ENCODE data around the gene SELENOI.

Gene SELENOI

DNA sequence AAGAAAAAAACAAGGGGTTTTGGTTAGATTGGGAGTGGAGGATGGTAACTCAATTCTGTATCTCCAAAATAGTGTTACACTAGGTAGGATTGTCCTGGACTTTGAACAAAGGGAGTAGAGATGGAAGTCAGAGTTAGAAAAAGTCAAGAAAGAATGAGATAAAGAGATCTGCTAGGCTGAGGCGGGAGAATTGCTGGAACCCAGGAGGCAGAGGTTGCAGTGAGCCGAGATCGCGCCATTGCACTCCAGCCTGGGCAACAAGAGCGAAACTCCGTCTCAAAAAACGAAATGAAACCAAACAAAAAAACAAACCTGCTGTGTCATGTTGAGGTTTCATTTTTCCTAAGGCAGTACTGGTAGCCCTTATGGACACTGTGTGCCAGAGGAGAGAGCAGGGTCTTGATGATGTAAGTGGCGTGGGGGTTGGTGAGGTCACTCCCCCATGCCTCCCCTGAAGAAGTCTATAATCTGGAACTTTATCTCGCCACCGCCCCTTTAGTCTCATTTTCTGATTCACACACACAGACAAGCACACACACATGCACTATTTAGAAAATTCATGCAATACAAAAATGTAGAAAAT, 66.2 kb downstream of the SELENOI start:
- no peak for DNase-seq (ENCODE audit: low read depth)

DNA sequence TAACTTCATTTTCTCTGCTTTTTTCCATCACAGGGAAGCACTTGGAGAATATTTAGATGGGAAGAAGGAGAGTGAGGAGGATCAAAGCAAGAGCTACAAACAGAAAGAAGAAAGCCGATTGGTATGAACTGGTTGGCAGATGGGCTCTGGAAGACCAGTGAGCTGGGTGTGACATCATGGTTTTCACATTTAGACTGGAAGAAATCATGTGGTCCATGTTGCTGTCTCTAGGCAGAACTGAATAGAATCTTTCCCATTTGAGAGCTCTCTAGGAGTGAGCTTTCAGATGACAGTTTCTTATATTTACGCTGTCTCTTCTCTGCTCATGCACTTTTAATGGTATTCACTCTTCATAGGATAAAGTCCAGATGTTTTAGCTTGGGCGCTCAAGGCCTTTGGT, 68.4 kb downstream of the SELENOI start:
- no peak for DNase-seq (ENCODE audit: low read depth)

DNA sequence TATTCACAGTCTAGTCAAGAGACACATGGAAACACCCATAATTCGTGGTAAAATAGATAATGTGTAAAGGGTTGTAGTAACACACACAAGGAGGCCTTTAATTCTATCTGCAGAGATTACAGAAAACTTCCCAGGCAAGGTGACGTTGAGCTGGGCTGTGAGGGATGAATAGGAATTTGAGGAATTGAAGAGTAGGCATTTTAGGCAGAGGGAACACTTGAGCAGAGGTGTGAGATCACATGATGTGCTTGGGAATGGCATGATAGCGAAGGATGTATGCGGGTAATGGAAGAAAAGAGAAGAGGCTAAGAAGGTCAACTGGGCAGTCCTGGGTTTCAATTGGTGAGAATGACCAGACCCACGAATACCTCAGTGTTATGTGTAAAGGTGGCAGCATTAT, 76.0 kb downstream of the SELENOI start:
- no peak for DNase-seq (ENCODE audit: low read depth)

DNA sequence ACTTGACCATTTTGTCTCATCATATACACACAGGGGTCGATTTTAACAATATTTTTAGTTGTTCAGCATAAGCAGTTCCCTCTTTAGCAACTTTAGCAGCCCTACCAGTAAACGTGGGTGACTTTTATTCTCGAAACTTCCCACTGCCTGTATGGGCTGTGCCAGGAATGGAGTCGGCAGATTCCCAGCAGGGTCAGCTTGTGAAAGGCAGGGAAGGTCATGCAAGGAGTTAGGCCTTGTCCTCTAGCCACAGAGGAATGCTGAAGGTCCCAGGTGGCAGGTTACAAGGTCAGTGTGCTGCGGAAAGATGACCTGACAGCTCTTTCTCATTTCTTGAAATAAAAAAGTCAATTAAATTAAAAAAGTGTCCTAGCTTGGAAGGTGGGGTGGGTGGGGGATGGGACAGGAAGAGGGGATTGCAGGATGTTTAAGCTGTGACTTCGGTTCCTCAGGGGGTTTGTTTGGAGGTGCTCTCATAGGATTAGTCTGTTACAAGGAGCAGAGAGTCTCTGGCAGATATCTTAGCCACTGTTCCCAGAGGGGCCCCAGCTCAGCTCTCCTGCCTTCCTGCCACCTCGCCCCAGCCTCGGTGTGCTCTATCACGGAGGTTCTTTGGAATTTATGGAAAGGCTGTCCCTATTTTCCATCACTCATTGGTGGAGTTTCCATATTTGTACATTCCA, 77.1 kb downstream of the SELENOI start:
- DNase-seq (ENCODE audit: low read depth): no peak

DNA sequence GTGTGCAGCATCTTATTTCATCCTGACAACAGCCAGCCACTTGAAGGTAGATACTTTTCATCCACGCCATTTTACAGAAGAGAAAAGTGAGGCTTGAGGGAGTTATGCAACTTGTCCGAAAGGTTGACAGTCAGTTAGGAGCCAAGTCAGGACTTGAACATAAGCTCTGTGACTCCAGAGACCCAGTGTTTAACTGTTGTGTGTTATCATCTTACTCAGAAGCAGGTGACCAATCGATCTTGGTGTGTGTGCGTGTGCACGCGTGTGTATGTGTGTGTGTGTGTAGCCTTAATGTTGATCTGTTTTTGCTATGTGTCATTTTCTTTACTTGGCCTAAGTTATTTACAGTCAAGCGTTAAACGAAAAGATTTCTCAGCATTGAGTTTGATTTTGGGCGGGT, 77.8 kb downstream of the SELENOI start:
- DNase-seq (ENCODE audit: low read depth): no peak

DNA sequence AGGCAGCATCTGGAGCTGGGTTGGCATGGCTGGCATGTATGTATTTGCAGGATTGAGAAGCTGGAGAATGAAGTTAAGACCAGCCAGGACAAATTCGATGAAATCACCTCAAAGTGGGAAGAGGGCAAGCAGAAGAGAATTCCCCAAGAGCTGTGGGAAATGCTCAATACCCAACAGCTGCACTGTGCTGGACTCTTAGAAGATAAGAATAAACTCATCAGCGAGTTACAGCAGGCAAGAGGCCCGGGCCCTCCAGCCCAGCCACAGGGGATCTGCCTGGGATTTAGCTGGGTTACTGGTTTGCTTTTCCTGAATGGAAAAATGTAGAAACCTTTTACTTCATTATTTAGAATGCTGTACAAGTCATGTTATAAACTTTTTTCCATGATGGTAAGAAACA, 78.3 kb downstream of the SELENOI start:
- DNase-seq (ENCODE audit: low read depth): no peak

DNA sequence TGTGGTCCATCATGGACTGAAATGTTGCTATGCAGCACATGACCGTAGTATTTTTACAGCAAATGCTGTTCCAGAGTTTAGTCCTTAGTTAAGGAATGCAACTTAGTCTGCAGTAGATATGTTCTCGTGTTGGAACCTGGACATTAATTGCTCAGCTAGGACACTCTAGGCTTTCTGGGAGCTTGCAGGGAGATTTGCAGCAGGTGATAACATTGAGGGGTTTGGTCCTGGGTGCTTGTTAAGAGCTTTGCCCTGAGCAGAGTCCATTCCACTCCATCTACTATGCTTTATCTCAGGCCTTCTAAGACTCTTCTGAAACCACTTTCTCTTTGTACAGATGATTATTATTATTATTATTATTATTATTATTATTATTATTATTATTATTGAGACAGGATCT, 82.9 kb downstream of the SELENOI start:
- DNase-seq (ENCODE audit: low read depth): no peak

DNA sequence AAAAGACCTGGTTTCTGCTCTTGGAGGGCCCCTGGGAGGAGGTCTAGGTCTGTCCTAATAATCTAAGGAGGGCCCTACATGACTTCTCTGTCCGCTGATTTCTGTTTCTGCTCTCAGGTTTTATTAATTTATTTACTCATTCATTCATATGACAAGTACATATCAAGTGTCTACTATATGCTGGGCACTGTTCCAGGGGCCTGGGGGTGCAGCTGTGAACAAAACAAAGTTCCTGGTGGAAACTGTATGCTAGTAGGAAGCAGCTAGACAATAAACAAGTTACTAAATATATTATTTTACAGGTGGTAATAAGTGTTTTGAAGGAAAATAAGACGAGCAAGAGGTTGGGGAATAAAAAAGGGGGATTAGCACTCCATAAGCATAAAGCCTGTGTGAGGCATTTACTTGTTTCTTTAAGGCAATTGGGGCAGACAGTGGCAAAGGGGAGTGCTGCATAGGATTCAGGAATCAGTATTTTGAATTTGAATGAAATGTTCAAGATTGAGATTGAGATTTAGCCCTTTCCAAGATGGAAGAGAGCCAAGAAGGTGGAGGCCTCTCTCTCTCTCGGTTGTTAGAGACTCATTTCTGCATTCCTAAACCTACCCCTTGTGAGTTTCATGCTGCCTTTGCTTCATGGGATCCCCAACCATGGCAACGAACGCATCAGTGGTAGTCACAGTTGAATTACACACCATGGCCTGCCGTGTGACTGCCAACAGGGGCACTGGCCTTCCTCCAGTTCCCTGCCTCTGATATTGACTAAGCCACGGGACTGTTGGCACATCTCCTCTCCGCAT, 84.0 kb downstream of the SELENOI start:
- DNase-seq (ENCODE audit: low read depth): no peak

DNA sequence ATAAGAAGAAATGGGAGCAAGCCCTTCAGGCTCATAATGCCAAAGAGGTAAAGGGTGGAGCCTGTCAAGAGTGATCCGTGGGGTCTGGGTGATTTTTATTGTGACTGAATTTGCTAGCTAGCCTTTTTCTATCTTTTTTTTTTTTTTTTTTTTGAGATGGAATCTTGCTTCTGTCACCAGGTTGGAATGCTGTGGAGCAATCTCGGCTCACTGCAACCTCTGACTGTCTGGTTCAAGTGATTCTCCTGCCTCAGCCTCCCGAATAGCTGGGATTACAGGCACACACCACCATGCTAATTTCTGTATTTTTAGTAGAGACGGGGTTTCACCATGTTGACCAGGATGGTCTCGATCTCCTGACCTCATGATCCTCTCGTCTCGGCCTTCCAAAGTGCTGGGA, 84.9 kb downstream of the SELENOI start:
- DNase-seq (ENCODE audit: low read depth): no peak

DNA sequence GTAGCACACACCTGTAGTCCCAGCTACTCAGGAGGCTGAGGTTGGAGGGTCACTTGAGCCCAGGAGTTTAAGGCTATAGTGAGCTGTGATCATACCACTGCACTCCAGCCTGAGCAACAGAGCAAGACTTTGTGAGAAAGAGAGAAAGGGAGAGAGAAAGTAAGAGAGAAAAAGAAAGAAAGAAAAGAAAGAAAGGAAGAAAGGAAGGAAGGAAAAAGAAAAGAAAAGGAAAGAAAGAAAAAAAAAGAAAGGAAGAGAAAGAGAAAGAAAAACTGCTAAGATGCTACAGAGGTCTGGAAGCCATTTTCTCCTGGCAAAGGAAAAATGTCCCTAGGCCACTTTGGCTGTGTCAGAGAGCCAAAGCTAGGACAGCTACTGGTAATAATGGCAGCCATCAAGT, 86.4 kb downstream of the SELENOI start:
- no peak for DNase-seq (ENCODE audit: low read depth)

DNA sequence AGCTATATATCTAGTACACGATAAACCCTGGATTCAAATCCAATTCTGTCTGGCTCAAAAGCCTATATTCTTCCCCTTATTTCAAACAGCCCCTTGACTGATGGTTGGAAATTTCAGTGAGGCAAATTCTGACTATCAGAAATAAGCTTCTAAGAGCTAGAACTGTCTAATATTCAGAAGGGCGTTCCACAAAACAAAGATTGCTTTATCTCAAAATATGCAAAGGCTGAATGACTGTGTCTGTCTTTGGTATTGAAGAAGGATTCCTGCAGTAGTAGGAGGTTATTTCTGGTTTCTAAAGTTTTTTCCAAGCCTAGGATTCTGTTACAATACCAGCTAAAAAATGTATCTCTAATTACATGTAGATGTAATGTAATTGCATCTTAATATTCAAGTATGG, 86.9 kb downstream of the SELENOI start:
- DNase-seq (ENCODE audit: low read depth): no peak

DNA sequence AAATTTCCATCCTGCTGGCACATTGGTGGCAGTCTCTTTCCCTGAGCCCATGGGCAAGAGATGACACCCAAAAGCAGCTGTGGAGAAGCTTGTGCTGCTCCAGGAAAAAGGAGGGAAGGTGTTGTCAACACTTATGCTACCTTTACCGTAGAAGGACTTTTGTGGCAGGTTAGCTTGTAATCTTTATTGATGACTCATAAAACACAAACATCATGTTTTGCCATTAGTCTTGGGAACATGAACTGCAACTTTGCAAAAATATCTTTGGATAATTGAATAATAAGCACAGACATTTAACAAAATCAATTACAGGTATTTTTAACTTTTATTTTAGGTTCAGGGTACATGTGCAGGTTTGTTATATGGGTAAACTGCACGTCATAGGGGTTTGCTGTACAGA, 89.2 kb downstream of the SELENOI start:
- no peak for DNase-seq (ENCODE audit: low read depth)

DNA sequence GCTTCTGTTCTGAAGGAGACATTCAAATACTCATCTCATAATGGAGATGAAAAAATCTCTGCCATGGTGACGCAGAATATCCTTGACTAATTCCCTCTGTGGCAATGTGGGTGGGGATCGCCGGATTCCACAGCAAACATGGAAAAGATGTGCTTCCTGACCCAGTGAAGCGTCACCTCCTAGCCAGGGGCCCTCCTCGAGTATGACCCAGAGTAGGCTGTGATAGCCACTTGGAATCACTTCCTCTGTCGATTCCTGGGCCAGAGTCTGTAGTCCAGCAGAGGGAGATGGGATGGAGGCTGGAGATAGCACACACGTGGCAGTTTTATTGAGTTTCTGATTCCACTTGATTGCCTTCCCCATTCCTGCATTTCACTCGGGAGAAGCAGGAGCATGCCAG, 92.6 kb downstream of the SELENOI start:
- DNase-seq (ENCODE audit: low read depth): no peak

DNA sequence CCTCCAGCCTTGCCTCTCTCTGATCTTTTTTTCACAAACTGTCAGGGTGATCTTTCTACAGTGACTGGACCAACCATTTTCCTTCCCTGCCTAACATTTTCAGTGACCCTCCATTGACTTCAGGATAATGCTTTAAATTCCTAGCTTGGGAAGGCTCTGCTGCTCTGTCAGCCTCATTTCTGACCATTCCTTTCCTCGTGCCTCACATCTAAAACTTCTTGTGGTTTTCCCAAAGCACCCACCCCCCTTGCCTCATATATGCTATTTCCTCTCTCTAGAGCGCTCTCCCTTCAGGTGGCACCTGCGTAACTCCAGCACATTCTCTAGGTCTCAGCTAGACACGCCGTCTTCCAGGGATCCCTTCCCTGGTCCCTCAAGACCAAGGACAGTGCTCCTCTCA, 93.0 kb downstream of the SELENOI start:
- no peak for DNase-seq (ENCODE audit: low read depth)

DNA sequence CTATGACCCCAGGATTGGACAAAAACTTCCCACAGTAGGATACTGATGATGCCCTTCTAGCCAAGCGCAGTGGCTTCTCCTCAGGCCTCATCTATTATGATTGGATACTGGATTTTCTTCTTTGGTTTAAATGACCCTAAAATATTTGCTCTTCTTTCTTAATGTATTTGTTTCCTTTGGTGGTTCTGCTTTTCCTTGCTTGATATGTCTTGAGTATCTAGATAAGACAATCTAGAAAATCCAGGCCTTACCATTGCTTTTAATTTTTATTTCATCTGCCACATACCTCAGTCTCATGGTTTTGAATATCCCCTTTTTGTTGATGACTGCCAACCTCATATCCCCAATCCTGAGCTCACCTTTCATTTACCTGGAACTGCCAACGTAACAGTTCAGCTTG, 96.4 kb downstream of the SELENOI start:
- DNase-seq (ENCODE audit: low read depth): no peak

DNA sequence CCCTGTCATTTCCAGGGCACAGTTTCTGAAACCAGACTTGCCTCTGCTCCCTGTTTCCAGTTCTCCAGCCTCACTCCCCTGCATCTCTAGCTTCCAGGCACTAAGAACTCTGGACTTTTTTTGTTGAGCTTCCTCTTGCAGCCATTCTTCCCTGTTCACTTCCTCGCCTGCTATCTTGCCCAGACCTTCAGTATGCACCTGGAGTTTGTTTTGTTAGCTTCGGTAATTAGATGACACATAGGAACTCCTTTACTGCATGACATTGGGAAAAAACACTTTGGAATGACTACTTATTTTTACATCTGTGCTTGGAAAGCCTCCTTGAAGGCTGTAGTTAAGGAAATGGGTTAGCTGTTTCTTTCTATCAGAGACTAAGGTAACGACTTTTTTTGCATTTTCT, 96.8 kb downstream of the SELENOI start:
- DNase-seq (ENCODE audit: low read depth): no peak

DNA sequence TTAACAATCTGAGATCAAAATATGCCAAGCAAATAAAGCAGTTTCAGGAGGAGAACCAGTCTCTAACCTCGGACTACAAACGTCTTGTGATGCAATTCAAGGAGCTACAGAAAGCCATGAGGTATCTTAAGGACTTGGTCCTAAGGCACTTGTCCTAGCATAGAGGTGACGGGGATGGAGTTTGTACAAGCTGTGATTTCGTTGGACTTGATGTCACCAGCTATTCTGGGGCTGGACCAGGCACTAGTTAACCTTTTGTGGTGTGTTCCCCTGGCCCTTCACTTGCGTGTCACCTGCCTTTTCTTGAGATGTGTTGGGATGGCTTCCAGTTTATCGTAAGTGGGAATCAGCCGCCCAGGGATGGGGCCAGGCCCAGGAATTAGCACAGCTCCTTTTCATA, 98.3 kb downstream of the SELENOI start:
- DNase-seq (ENCODE audit: low read depth): no peak

Measured in activated T-cell treated with anti-CD3 and anti-CD28 coated beads for 1 hour (primary cell).